ENCODE results near the gene PPP1R14B. TPM values are rescaled to one million over a fixed set of nuclear protein-coding genes. Genes with fewer than 3 reads are reported as not detected.

The PPP1R14B gene
- total RNA-seq, 1 experiment from 2014 or later: 435 TPM

- Histone ChIP-seq H3K4me2 (no peak overlapping the region), H3K27ac (no peak overlapping the region), H2AFZ (no peak overlapping the region), H3K4me1 (replicated peaks; ENCODE audit: insufficient read depth) (peaks cover 20% of the 10 kb centered on the region), H3K79me2 (ENCODE audit: low read depth) (peaks cover 10% of the 10 kb centered on the region; the same call in 1 of the 2 replicates), H3K9me2 (ENCODE audit: insufficient read depth) (no peaks in the 10 kb centered on the region), H4K20me1 (ENCODE audit: insufficient read depth) (no peaks in the 10 kb centered on the region), H3F3A (ENCODE audit: insufficient read depth, low read depth) (peaks cover 12% of the 10 kb centered on the region; the same call in 1 of the 2 replicates), H3K36me3 (ENCODE audit: low read depth) (no peaks in the 10 kb centered on the region), H3K9me3 (ENCODE audit: insufficient read depth, low read depth) (no peaks in the 10 kb centered on the region), H3K27me3 (ENCODE audit: insufficient read depth, low read depth) (no peaks in the 10 kb centered on the region), H3K4me3 (no peak overlapping the region)
- POLR2A ChIA-PET (ENCODE audit: unreplicated experiment): no interaction called here
- CTCF ChIA-PET: no interaction called here
- peak in 1 of 2 experiments; percentile 16 for DNase-seq
- intact Hi-C loops (cut with micrococcal nuclease; ENCODE audit: unreplicated experiment): no loop called here
- no peak for TF ChIP-seq CTCF (conservative IDR thresholded peaks at IDR 0.05)
- TF ChIP-seq EZH2 (IDR thresholded peaks at IDR 0.05; ENCODE audit: low read depth): no peak
- BruUV-seq (replicated peaks): no TSS peak
Observed at GRCh38 chr11:64288353-64288750, 41.6 kb upstream of the PPP1R14B start.

- no peak overlapping the region for H3K4me3 ChIP-seq
- peaks cover 15% of the 10 kb centered on the region; the same call in 1 of the 2 replicates for H3K79me2 ChIP-seq (ENCODE audit: low read depth)
- BruUV-seq (replicated peaks): no TSS peak
- no peaks in the 10 kb centered on the region for H3K9me3 ChIP-seq (ENCODE audit: insufficient read depth, low read depth)
- H2AFZ ChIP-seq: no peak overlapping the region
- no peak overlapping the region for H3K4me2 ChIP-seq
- H3K9me2 ChIP-seq (ENCODE audit: insufficient read depth): no peaks in the 10 kb centered on the region
- TF ChIP-seq EZH2 (IDR thresholded peaks at IDR 0.05; ENCODE audit: low read depth) (no peak), CTCF (conservative IDR thresholded peaks at IDR 0.05) (no peak)
- H3F3A ChIP-seq (ENCODE audit: insufficient read depth, low read depth): peaks cover 17% of the 10 kb centered on the region; the same call in 1 of the 2 replicates
- intact Hi-C loops (cut with micrococcal nuclease; ENCODE audit: unreplicated experiment): no loop called here
- peak in 1 of 2 experiments; percentile 15 for DNase-seq
- H3K27me3 ChIP-seq (ENCODE audit: insufficient read depth, low read depth): no peaks in the 10 kb centered on the region
- peaks cover 22% of the 10 kb centered on the region for H3K4me1 ChIP-seq (replicated peaks; ENCODE audit: insufficient read depth)
- no peak overlapping the region for H3K27ac ChIP-seq
- no peaks in the 10 kb centered on the region for H3K36me3 ChIP-seq (ENCODE audit: low read depth)
- CTCF ChIA-PET: no interaction called here
- H4K20me1 ChIP-seq (ENCODE audit: insufficient read depth): no peaks in the 10 kb centered on the region
- POLR2A ChIA-PET (ENCODE audit: unreplicated experiment): no interaction called here
Observed at GRCh38 chr11:64287676-64288352, 41.1 kb upstream of the PPP1R14B start.

- Histone ChIP-seq H3K36me3 (ENCODE audit: low read depth) (no peaks in the 10 kb centered on the region), H2AFZ (no peak overlapping the region), H3K4me2 (peak overlapping the region; percentile 82), H3K9me2 (ENCODE audit: insufficient read depth) (no peaks in the 10 kb centered on the region), H3K9me3 (ENCODE audit: insufficient read depth, low read depth) (no peaks in the 10 kb centered on the region), H3F3A (ENCODE audit: insufficient read depth, low read depth) (peaks cover 17% of the 10 kb centered on the region; the same call in 1 of the 2 replicates), H3K4me1 (replicated peaks; ENCODE audit: insufficient read depth) (peaks cover 22% of the 10 kb centered on the region), H4K20me1 (ENCODE audit: insufficient read depth) (no peaks in the 10 kb centered on the region), H3K4me3 (peak overlapping the region; percentile 67; the same call in 1 of the 2 replicates), H3K27me3 (ENCODE audit: insufficient read depth, low read depth) (no peaks in the 10 kb centered on the region), H3K79me2 (ENCODE audit: low read depth) (peaks cover 15% of the 10 kb centered on the region; the same call in 1 of the 2 replicates), H3K27ac (no peak overlapping the region)
- intact Hi-C loops (cut with micrococcal nuclease; ENCODE audit: unreplicated experiment): no loop called here
- DNase-seq: no peak
- TF ChIP-seq CTCF (conservative IDR thresholded peaks at IDR 0.05) (no peak), EZH2 (IDR thresholded peaks at IDR 0.05; ENCODE audit: low read depth) (no peak)
- BruUV-seq (replicated peaks): no TSS peak
- POLR2A ChIA-PET (ENCODE audit: unreplicated experiment): interaction anchor here (1.0 kb wide), 1 partner anchor 15 kb away, joined by 3 read pairs; no protein-coding TSS in a partner anchor
- CTCF ChIA-PET: interaction anchor here (0.6 kb wide), 1 partner anchor 34 kb away, joined by 5 read pairs; no protein-coding TSS in a partner anchor
Observed at GRCh38 chr11:64286801-64287159, 40.0 kb upstream of the PPP1R14B start.
